ENCODE measurements around the gene ZDHHC3.
"Not testable (repeated sequence)": the region's sequence is repeated elsewhere in the genome, so short reads cannot be mapped to it uniquely, and the experiment has no call there.

Gene ZDHHC3

DNA sequence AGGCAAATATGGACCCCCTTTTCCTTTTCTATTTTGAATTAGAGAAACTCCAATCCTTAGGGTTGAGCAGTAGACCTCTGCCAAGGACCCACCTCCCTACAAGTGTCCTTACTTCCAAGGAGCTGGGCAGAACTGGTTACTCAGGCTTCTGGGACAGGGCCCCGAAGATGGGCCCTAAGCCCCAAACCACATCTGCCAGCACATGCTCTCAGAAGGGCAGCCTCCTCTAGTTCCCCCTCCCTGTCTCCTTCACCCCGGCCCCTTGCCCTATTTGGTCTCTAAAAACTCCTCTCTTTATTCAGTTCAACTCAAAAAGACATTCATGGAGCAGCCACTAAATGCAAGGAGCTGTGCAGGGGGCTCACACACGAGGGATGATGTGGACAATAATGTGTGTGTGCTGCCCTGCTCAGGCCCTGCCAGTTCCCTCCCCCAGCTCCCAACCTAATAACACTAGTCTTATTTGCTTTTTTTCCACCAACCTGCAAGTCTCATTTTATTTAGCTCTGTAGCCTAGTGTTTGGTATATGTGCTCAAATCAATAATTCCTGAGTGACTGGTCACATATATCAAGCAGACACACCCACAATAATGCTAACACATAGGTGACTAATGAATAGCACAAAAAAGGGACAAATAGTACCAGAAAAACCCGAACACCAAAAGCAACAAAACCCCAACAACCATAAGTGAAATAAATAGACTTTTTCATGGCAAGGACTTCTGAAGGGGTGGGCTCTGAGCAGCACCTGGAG, 12.2 kb downstream of the ZDHHC3 start:
- no peak for DNase-seq (ENCODE audit: low read depth, low spot score)

DNA sequence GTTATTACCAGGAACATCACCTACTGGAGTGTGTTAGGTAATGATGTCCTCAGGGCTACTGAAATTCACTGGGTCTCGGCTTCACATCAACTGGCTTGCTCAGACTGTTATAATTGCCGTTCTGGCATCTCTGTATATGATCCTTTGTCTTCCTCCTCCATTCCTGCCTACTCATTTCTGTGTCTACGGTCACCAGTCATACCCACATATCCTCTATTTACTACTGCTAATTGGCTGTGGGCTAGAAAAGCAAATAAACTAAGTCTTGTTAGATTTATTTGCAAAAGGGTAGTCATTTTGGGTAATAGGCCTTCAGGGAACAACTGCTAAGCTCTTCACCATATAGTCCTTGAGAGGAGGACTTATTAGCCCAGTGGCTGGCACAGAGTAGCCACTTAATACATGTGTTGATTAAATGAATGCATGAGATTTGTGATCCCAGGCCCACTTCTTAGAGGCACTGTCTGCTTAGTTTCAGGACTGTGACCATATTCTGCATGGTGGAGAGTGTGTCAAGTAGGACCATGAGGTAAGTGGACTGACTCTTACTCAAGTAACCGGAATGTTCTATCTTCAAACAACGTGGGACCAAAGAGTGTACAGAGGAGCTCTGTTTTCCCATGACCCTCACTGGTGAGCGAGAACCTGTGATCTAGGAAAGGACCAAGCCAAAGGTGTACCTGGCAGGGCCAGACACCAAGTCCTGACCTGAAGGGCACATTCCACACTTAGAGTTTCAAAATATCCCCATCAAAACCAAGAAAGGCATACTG, 13.2 kb downstream of the ZDHHC3 start:
- no peak for DNase-seq (ENCODE audit: low read depth, low spot score)

DNA sequence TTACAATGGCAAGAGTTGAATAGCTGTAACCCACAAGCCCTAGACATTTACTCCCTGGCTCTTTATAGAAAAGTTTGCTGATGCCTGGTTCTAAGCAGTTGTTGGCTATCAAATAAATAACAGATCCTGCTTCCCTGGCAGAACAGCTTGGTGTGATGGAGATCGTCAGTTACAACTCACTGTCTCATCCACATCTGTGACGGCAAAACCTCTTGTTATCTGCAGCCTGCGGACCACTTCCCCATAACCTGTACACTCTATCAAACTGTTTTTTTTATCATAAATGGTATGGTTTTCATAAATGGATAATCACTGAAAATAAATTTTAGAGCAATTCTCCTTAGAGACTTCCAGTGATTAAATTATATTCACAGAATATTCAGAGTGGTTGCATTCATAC, 14.1 kb downstream of the ZDHHC3 start:
- DNase-seq (ENCODE audit: low read depth, low spot score): no peak

DNA sequence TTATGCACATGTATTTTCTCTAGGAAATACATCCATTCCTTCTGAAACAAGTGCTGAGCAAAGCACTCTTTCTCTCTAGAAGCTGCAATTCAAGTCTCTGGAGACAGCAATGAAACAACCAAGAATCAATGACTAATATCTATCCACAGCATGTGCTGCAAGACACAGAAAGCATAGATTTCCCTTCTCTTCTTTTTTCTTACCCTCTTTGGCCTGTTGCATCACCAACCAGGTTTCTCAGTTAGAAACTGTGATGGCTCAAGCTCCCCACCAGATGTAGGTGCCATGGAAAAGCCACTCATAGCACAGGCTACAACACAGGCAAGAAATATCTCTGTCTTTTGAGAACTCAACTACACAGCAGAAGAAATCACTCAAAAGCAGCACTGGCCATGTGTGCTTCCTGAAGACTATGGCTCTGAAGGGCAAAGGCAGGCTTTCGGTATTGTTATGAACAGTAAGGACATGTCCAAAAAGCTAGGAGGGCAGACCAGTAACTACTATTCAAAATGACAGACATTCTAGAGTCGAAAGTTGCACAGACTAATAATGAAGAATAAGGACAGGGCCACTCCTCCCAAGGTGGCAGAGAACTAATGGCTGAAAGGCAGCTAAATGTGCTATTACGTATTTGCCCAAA, 15.5 kb downstream of the ZDHHC3 start:
- DNase-seq (ENCODE audit: low read depth, low spot score): no peak

DNA sequence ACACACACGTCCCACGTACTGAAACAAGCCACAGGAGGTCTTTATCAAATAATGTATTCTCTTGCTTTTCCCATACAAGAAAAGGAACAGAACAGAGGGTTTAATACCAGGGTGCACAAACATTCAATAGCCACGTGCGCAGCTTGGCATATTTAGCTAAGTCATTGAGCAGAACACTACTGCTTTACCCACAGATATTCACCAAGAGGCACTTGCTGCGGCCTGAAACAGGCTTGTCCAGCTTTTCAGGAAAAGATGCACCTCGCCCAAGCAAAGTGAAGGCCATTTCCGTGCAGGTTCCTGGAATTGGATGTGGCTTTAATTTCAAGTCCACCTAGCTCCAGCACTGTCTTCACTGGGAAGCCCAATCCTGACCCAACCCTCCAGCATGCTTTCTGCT, 17.6 kb downstream of the ZDHHC3 start:
- no peak for DNase-seq (ENCODE audit: low read depth, low spot score)

DNA sequence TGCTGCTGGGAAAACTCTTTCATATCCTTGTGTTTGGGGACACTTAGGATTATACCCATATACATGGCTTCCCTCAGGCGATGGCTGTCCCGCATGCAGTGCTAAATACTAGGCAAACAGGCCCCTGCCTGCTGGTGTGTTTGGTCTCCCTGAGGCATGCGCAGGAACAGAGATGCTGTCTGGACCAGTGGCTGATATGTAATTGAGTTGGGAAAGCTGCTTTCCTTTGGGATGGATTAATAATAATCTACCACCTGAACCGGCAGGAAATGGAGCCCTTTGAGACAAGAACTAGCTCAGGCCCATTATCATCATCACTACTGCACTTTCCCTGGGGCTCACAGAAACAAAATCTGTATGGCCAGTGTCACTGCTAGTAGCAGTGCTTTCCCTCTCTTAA, 18.0 kb downstream of the ZDHHC3 start:
- DNase-seq (ENCODE audit: low read depth, low spot score): no peak

DNA sequence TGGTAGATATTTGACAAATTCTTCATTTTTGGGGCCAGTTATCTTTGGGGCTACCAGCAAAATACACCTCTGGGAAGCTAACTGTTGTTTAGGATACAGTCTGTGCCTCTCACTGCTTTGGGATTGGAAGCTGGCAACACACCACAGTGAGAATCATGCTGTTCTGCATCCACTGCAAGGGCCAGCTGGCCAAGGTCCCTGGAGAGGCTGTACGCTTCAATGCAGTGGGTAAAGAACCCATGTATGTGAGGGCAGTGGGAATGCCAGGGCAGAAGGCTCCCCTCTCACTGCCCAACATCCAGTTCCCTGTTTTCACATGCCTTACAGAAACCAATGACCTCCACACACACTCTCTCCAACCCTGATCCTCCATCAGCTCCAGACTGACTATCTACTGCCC, 20.1 kb downstream of the ZDHHC3 start:
- no peak for DNase-seq (ENCODE audit: low read depth, low spot score)

DNA sequence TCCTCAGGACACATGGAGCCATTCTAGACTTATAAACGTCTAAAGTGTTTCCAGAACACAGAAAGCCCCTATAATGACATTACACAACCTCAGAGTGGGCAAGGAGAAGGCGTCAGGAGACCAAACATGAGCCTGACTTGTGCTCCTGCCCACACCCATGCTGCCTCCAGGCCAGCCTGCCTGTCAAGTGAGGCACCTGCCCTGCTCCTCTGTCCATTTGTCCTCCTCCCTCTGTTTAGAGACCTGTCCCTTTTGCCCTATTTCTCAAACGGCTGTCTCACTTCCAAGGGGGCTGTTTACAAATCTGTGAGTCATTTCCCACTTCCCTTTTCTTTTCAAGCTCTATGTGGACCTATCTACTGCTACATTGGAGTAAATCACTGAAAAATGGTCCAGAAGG, 21.0 kb downstream of the ZDHHC3 start:
- no peak for DNase-seq (ENCODE audit: low read depth, low spot score)

DNA sequence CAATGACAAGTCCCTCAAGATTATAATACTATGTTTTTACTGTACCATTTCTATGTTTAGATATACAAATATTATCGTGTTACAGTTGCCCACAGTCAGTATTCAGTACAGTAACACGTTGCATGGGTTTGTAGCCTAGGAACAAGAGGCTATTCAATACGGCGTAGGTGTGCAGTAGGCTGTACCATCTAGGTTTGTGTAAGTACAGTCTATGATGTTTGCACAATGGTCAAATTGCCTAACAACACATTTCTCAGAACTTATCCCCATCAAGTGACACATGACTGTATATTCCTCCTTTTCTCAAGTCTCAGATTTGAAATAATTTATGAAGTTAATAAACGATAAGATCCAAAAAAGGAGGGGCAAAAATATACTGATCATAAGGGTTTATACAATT, 21.7 kb downstream of the ZDHHC3 start:
- DNase-seq (ENCODE audit: low read depth, low spot score): no peak

DNA sequence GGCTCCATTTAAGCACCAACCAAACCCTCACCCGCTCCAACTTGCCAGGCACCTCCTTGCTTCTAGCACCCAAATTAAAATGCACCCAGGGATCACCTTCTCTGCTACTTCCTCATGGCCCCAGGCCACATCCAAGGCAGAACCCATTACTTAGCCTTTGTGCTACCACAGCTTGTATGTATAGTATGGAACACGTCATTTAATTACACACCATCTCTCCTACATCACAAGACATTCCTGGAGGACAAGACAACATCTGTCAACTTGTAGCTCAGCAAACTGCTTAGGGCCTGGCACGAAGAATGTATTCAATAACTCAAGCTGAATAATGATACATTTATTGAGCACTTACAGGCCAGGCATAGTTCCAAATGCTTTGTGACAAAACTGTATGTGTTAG, 23.3 kb downstream of the ZDHHC3 start:
- no peak for DNase-seq (ENCODE audit: low read depth, low spot score)

DNA sequence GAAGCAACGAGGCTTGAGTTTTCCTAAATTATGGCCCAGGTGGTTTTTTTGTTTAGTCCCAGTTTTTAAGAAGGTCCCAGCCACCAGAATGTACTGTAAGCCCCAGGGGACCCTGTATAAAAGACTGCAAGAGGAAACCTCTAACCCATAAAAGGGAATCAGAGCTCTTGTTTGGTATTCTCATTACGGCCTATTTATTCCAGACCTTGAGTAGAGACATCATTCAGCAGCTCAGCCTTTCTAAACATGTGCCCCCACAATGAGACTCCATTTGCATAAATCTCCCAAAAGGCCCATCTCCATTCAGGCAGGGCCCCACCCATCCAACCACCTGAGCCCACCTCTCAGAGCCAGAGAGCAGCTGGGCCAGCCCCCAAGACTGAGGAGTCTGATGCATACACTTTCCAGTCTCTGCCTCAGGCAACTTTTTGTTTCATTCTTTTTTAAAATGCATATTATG, 25.7 kb downstream of the ZDHHC3 start:
- DNase-seq (ENCODE audit: low read depth, low spot score): no peak

DNA sequence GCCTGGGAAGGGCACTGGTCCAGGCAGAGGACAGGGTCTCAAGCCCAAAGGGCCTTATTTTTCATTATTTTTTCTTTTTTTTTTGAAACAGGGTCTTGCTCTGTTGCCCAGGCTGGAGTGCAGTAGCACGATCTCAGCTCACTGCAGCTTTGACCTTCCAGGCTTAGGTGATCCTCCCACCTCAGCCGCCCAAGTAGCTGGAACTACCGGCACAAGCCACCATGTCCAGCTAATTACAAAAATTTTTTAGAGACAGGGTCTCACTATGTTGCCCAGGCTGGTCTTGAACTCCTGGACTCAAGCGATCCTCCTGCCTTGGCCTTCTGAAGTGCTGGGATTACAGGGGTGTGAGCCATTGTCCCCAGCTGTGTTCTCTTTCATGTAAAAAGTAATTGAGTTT, 26.2 kb downstream of the ZDHHC3 start:
- not testable (repeated sequence) for DNase-seq (ENCODE audit: low read depth, low spot score)

DNA sequence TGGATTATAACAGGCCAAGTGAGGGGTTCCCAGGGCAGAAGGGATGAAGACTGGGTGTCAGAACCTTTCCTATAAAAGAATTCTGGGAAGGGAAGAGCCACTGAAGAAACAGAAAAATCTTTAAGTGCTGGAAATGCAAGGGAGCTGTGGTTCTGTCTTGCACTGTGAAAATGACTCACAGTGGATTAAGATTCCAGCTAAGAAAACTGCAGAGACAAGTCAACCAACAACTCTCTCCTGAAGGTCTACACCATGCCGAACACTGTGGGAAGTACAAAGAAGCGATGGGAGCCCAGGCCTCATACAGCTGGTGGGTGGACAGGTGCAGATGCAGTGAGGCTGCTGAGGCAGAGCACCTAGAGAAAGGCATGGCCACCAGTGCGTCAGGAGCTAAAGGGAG, 27.7 kb downstream of the ZDHHC3 start:
- no peak for DNase-seq (ENCODE audit: low read depth, low spot score)

DNA sequence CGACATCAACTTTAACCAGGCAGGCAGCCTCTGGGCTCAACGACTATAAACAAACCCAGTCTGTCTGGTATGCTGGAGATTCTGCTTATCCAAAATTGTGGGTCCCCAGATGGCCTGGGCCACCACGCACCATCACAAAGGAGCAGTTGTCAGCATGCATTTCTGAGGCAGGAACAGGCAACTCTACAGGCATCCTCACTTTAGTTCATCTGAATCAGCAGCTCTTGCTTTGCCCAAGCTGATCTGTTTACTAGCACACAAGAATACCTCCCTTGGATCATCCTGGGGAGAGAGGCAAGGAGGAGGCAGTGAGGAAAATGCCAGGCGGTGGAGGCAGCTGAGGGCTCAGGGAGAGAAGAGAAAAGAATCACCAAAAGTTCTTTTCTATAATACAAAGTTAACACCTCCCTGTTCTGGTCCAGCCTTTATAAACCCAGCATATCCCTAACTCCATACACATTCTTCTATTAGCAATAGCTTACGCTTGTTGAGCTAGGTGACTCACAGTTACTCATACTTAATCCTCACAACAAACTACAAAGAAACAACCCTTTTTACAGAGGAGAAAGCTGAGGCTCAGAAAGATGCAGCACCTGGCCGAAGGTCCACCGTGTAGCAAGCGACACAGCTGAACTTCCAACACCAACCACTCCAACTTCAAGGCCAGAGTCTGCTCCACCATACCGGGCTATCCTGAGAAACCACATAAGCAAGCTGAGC, 33.6 kb downstream of the ZDHHC3 start:
- DNase-seq (ENCODE audit: low read depth, low spot score): no peak

DNA sequence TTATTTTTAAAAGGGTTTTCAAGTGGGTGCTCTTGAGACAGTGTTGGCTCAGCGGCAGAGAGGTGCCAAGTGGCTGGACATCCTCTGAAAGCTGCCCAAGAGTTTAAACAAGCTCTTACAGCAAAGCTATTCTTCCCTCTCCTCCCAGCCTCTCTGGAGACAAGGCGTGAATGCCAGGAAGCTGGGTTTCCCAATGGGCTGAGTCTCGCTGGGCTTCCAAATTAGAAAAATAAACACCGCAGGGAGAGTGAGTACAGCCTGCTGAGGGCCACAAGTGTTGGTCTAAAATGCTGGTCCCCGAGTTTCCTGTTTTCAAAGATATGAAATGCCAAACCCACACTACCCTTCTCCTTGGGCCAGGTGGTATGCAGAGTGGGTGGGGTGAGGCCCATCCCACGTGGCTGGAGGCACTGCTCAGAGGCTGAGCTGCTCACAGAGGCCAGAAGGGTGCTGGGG, 36.4 kb downstream of the ZDHHC3 start:
- no peak for DNase-seq (ENCODE audit: low read depth, low spot score)

DNA sequence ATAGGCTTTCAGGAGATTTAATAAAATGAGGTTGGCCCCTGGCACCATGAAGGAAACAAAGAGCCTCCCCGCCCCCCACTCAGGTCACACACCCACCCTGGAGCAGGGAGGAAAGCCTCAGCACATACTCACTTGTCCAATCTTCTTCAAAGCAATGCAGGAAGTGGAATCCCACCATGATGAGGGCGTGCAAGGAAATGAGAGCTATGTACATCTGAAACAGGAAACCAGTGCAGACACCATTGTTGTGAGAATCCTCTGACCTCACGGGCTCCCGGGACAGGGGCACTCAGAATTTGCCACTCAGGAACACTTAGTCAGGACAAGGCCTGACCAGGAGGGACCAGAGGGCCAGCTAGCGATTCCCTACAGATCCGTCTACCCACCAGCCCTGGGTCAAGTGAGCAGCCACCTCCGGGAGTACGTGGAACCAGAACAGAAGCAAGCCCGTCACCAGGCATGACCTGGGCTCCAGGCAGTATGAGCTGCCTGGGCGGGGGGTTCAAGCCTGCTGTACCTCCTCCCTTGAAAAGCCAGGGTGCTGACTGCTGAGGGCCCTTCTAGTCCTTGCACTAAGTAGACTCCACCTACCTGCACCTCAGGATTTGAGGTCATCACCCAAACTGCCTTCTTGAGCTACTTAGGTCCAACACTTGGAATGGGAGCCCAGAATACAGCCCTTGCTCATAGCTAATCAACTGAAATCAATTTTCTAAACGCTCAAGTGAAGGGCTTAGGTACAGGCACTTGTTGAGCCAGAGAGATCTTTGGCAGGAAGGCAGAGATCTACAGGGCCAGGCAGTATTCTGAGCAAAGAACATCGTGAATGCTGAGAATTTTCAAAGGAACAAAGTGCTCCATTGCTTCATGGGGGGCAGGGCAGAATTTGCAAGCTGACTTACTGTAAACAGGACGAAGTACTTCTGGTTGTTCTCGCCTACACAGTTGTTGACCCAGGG, 42.7 kb downstream of the ZDHHC3 start:
- DNase-seq (ENCODE audit: low read depth, low spot score): no peak

DNA sequence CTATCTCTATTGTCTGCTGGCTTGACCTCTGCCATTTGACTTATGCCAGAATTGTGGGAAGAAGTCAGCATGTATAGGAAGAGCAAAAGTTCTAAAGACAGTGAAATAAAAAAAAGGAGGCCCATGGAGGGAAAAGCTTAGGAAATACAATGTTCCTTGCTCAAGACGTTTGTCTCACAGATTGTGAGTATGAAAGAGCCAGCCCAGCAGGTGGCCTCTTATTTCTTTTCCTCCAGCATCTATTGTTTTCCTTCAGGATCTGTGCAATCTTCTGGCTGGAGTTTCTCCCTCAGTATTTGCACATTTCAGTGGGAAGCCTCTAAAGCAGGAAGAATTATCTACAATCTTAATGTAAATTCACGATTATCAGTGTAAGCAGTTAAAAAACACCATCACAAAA, 43.7 kb downstream of the ZDHHC3 start:
- DNase-seq (ENCODE audit: low read depth, low spot score): no peak

DNA sequence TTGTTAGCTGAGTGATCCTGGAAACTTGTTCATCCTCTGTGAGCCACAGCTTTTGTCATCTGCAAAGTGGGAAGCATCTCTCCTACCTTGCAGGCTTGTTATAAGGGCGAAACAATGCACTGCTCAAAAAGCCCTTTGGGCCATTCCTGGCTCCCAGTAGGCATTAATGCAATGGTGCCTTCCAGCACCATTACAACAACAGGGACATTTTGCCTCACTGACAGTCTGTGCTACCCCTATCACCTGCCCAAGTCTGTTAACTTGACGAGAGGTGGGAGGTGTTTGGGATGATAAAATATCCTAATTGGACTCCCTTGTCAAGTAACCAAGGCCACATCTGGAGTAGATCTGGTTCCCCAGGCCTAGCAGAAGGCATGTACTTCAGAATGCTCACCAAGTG, 44.2 kb downstream of the ZDHHC3 start:
- DNase-seq (ENCODE audit: low read depth, low spot score): no peak

DNA sequence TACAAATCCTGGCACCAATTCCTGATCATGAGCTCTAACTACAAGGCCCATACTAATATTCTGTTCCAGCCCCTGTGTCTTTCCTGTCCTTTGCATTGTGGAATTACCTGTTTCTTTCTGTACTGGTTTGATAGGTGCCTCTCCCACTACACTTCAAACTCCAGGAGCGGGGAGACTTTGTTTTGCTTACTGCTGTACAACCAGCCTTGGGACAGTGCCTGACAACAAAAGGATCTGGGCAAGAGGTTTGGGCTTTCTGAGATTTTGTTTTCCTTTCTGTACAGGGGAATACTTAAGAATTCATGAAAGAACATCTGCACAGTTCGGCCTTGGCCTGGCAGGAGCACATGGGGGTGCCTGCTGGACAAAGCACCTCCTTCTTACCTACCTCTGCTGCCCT, 45.1 kb downstream of the ZDHHC3 start:
- DNase-seq (ENCODE audit: low read depth, low spot score): no peak

DNA sequence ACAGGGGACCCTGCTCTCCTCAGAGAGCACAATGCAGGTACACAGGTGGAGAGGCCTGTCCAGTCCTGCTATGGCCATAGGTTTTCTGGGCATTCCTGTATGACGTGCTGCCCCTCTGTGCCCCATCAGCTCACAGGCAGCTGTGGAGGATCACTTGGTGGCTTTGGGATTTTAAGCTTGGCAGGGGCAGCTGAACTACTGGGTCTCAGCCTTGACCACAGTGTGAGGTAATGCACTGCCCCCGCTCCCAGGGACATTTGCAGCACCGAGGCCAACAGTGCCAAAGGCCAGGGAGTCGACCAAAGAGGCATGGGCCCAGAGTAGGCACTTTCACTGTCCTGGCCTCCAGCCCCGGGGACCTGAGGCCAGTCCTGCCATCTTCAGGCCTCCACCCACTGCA, 46.2 kb downstream of the ZDHHC3 start:
- no peak for DNase-seq (ENCODE audit: low read depth, low spot score)

DNA sequence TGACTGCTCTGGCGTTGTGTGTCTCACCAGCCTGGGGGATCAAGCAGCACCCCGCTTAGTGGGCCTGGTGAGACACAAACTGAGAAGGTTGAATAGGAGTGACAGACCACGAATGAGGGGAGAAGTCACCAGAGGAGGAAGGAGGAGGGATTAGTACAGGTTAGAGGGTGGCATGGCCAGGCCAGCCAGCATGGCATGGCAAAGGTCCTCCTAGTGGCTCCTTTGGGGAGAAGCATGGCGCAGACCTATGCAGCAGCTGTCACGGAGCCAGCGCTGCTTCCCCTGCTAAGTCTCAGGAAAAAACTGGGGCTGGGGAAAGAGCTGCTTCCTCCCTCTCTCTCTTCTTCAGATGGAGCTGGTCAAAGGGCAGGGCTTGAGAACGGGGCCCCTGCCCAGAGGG, 48.6 kb downstream of the ZDHHC3 start:
- no peak for DNase-seq (ENCODE audit: low read depth, low spot score)

All from smooth muscle cell of the brain vasculature (primary cell).